NCI-H146 treated with DMSO at 0.1 percent for 48 hours (cell line): Measurements from ENCODE around the gene KRT75.
"Not testable (repeated sequence)": the region's sequence is repeated elsewhere in the genome, so short reads cannot be mapped to it uniquely, and the experiment has no call there.

ENCODE experiments used
- DNase-seq: peaks from one replicate; lab custom pipeline; 2025; ENCODE audit not compliant: unreplicated experiment; lab: John Stamatoyannopoulos, UW

Gene KRT75

GRCh38 chr12:52434081-52434733 lies at the start of gene KRT75:
KRT75 (minus strand) TSS chr12:52434371; CDS start chr12:52434304, 67 bp downstream.
- no peak for DNase-seq

DNA sequence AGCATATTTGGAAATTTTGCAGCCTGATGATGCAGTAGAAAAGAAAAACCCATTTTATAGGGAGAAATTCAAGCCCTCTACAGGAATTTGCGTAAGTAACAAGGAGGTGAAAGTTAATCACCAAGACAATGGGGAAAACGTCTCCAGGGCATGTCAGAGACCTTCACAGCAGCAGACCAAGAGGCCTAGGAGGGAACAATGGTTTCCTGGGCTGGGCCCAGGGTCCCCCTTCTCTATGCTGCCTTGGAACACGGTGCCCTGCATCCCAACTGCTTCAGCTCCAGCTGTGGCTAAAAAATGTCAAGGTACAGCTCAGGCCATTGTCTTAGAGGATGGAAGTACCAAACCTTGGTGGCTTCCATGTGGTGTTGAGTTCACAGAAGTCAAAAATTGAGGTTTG lies 45.9 kb upstream of the KRT75 start:
- DNase-seq: no peak

DNA sequence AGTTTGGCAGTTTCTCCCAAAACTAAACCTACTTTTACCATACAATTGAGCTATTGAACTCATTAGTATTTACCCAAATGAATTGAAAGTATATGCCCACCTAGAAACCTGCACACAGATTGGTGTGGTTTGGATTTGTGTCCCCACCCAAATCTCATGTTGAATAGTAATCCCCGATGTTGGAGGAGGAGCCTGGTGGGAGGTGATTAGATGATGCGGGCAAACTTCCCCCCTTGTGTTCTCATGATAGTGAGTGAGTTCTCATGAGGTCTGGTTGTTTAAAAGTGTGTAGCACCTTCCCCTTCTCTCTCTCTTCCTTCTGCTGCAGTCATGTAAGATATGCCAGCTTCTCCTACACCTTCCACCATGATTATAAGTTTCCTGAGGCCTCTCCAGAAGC lies 43.5 kb upstream of the KRT75 start:
- no peak for DNase-seq

DNA sequence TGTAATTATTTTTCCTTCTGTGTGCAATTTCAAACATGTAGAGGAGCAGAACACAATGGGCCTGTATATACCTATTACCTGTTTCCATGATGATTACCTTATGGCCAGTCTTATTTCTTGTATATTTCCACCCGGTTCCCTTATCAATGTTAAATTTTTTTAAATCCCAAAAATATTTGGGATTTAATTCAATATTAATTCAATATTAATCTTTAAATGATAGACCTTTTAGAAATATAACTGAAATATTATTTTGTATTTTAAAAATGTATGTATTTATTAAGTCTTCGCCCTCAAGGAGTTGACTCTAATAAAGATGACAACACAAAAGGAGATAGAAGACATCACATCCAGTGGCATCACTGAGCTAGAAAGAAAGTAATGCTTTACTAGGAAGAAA lies 40.0 kb upstream of the KRT75 start:
- no peak for DNase-seq

- DNase-seq: no peak
Observed at GRCh38 chr12:52473768-52474167, 39.6 kb upstream of the KRT75 start, which contains the start of gene KRT6C. KRT6C (minus strand) TSS chr12:52473805; CDS start chr12:52473737, 68 bp downstream.

DNA sequence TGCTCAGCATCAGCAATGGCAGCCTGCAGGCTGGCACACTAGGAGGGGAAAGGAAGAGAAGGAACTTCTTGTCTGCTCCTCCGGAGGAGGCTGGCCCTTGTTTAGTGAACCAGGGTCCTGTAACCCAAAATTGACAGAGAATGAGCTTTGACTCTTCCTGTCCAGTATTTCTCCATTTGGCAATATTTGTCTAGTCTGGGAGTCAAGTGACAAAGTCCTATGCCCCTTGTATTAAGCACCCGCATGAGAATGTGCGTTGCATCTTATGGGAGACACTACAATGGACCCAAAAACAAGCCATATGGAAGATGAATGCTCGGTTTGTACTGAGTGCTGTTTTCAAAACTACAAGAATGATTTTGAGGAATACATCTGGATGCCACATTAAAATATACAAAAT lies 35.7 kb upstream of the KRT75 start:
- DNase-seq: no peak

- DNase-seq: no peak
Observed at GRCh38 chr12:52464897-52465296, 30.7 kb upstream of the KRT75 start.

DNA sequence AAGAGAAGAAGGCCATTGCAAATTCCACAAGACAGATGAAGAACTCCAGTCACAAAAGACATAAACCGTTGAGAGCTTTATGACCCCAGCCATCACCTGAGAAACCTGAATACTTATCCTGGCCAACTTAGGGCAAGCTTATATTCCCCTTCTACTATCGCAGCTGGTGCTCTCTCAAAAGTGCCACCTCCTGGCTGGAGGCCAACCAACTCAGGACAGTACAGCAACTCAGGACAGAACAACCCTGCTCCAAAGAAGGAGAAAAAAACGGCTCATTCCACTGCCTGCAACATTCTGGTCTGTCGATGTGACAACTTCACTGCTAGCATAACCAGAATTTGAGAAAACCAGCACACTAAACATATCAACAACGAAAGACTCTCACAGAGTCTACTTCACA lies 27.5 kb upstream of the KRT75 start:
- DNase-seq: no peak

DNA sequence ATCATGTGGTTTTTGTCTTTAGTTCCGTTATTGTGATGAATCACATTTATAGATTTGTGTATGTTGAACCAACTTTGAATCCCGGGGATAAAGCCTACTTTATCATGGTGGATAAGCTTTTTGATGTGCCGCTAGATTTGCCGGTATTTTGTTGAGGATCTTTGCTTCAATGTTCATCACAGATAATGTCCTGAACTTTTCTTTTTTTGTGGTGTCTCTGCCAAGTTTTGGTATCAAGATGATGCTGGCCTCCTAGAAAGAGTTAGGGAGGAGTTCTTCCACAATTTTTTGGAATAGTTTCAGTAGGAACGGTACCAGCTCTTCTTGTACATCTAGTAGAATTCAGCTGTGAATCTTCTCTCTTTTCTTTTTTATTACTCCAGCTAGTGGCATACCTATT lies 24.7 kb upstream of the KRT75 start:
- DNase-seq: no peak

- no peak for DNase-seq
Observed at GRCh38 chr12:52455821-52456220, 21.6 kb upstream of the KRT75 start.

- DNase-seq: no peak
Observed at GRCh38 chr12:52454411-52455201, 20.4 kb upstream of the KRT75 start.

- DNase-seq: no peak
Observed at GRCh38 chr12:52452101-52452500, 17.9 kb upstream of the KRT75 start, which contains the start of gene KRT6B. KRT6B (minus strand) TSS chr12:52452146; CDS start chr12:52452078, 68 bp downstream.

- DNase-seq: no peak
Observed at GRCh38 chr12:52448228-52448627, 14.1 kb upstream of the KRT75 start.

DNA sequence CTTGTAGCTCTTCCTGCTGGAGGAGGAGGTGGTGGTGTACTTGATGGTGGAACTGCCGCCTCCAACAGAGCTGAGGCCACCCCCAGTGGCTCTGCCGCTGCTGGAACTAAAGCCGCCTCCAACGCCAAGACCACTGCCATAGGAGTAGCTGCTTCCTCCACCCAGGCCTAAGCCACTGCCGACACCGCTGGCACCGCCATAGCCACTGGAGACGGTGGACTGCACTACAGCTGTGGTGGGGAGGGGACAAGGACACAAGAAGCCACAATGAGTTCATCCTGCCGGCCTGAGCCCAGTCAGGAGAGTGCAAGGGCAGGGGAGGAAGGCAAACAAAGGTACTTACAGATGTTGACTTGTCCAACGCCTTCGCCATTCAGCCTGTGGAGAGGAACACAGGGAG lies 13.0 kb upstream of the KRT75 start:
- not testable (repeated sequence) for DNase-seq

GRCh38 chr12:52446367-52447045 lies 12.3 kb upstream of the KRT75 start:
- no peak for DNase-seq

GRCh38 chr12:52445876-52446275 lies 11.7 kb upstream of the KRT75 start:
- no peak for DNase-seq

GRCh38 chr12:52444647-52445595 lies 10.8 kb upstream of the KRT75 start:
- DNase-seq: no peak

- no peak for DNase-seq
Observed at GRCh38 chr12:52443966-52444365, 9.8 kb upstream of the KRT75 start.

GRCh38 chr12:52442600-52443061 lies 8.5 kb upstream of the KRT75 start:
- DNase-seq: no peak

DNA sequence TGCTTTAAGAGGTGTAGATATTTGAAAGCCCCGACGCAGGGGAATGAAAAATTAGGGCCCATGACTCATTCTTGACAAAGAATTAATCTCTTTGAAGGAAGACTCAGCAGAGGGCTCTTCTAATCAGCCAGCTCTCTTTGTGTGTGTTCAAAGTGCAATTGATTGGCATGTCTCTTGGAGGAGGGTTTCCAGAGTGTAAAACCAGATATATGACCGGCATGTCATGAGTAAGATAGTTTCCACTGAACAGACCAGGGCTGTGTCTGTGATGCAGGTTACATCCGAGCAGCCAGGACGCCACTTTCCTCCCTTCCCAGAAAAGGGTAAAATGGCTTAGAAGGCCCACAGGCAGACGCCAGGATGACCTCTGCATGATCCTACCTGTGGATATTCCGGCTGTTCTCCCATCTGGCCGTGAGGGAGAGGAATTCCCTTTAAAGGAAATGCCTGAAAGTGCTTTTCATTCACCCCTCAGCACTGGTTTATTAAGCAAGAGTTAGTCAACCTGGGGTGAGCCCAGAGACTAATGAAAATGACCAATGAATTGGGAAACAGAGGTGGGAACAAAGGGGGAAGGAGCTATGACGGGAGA lies 7.2 kb upstream of the KRT75 start:
- no peak for DNase-seq
